ENCODE results near the gene HSD3B7. TPM values are rescaled to one million over a fixed set of nuclear protein-coding genes. Genes with fewer than 3 reads are reported as not detected.

The HSD3B7 gene
- total RNA-seq, 4 donors from 2014 or later, result 14.9 to 42.9 (median 22.5) TPM

DNA sequence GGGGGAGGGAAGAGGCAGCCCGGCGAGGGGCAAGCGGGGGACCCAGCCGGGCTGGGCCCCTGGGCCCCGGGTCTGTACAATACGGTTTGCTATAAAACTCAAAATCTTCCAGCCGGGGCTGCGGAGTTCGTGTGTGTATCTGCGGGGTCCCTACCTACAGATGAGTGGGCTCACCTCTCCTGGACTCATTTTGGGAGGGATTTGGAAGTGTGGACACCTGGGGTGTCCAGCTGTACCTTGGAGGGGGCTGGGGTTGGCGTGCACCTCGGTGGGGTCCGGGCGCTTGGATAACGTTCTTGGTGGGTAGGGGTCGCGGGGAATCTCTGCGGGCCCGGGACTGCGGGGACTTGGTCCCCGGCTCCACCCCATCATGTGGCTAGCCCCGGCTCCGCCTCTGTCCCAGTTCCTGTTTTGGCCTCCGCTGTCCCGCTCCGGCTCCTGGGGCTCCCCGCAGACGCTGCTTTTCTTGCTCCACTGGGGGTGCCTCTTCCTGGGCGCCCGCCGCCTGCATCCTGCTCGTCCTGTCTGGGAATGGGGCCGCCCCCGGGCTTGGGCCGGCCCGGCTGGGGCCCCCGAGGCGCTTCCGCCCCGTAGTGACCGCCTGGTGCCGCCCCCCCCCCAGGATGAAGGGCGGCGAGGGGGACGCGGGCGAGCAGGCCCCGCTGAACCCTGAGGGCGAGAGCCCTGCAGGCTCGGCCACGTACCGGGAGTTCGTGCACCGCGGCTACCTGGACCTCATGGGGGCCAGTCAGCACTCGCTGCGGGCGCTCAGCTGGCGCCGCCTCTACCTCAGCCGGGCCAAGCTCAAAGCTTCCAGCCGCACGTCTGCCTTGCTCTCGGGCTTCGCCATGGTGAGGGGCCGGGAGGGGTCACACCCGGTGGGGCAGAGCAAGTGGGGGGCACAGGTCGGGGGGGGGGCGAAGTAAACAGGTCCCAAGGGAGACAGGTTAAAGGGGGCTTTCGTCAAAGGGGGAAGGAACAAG, 36.0 kb upstream of the HSD3B7 start, which contains the start of gene ORAI3:
ORAI3 (plus strand) TSS at position 402 of the 983 bp plus-strand sequence; CDS start at position 624, 222 bp downstream.
- Histone ChIP-seq H3K27ac (peak within 1 kb of the TSS; percentile 89 to 97 (median 95)), H3K9me3 (no peaks in the 10 kb centered on the region), H3K36me3 (peaks cover 0 to 30% (median 0%) of the 10 kb centered on the region in 3 donors), H3K4me3 (peak within 1 kb of the TSS; percentile 56 to 98 (median 78)), H3K27me3 (no peaks in the 10 kb centered on the region), H3K4me1 (peaks cover 0 to 52% (median 23%) of the 10 kb centered on the region in 4 donors)
- DNase-seq (ENCODE audit: low spot score in 2 of 2), result peak; percentile 61 to 67
- 0% methylated on average over 35 to 44 of the region's 70 CpGs for WGBS, 2 donors
- TF ChIP-seq, protein P1, sequence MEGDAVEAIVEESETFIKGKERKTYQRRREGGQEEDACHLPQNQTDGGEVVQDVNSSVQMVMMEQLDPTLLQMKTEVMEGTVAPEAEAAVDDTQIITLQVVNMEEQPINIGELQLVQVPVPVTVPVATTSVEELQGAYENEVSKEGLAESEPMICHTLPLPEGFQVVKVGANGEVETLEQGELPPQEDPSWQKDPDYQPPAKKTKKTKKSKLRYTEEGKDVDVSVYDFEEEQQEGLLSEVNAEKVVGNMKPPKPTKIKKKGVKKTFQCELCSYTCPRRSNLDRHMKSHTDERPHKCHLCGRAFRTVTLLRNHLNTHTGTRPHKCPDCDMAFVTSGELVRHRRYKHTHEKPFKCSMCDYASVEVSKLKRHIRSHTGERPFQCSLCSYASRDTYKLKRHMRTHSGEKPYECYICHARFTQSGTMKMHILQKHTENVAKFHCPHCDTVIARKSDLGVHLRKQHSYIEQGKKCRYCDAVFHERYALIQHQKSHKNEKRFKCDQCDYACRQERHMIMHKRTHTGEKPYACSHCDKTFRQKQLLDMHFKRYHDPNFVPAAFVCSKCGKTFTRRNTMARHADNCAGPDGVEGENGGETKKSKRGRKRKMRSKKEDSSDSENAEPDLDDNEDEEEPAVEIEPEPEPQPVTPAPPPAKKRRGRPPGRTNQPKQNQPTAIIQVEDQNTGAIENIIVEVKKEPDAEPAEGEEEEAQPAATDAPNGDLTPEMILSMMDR (IDR thresholded peaks at IDR 0.05), result peak in 1 of 5 experiments; percentile 28
- TF ChIP-seq EP300 (IDR thresholded peaks at IDR 0.05) (peak in 1 of 2 donors; percentile 85), POLR2A (IDR thresholded peaks at IDR 0.05) (peak; percentile 60 to 83)

DNA sequence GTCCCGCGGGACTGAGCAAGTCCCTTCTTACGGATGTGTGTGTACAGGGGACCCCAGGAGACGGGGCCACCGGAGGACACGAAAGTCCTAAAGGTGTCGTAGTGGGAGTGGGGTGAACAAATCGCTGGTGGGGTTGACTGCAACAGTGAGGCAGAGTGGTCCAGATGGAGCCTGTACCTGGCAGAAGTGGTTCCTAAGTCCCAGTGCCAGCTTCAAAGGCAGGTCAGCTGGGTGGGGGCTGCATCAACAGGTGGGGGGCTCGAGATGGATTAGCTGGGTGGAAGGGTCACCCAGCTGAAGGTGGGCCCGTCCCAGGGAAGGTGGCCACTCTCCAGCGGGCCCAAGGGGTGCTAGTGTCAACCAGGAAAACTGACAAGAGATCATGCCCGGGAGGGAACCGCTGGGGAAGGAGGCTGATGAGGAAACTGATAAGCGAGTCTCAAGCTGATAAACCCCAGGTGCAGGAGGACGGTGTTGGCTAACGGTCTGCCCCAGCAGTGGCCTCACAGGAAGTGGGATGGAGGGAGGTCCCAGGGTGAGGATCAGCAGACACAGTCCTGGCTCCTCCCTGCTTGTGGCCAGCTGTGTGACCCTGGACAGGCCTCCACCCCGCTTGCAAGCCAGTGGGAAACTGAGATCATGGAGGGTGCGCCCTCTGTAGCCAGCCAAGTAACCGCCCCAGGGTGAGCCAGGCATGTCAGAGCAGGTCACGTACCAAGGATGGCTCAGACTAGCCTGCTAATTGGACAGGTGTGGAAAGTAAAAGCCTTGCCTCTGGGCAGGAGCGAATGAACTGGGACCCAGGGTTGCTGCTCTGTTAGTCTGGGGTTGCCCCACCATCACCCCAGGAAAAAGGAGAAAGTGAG, 35.1 kb upstream of the HSD3B7 start:
- peak; percentile 87 to 88 for DNase-seq (ENCODE audit: low spot score in 2 of 2)
- Histone ChIP-seq H3K27ac (peak overlapping the region; percentile 89 to 97 (median 95)), H3K9me3 (no peaks in the 10 kb centered on the region), H3K36me3 (peaks cover 0 to 23% (median 0%) of the 10 kb centered on the region in 3 donors), H3K4me1 (peaks cover 0 to 54% (median 26%) of the 10 kb centered on the region in 4 donors), H3K4me3 (peak overlapping the region; percentile 56 to 98 (median 78)), H3K27me3 (no peaks in the 10 kb centered on the region)
- peak in 1 of 2 donors; percentile 90 for TF ChIP-seq EP300 (IDR thresholded peaks at IDR 0.05)
- TF ChIP-seq, protein P1 (IDR thresholded peaks at IDR 0.05), result no peak
- TF ChIP-seq POLR2A (IDR thresholded peaks at IDR 0.05), result peak; percentile 75 to 77
- 8% methylated on average over 21 of the region's 21 CpGs for WGBS, 2 donors

DNA sequence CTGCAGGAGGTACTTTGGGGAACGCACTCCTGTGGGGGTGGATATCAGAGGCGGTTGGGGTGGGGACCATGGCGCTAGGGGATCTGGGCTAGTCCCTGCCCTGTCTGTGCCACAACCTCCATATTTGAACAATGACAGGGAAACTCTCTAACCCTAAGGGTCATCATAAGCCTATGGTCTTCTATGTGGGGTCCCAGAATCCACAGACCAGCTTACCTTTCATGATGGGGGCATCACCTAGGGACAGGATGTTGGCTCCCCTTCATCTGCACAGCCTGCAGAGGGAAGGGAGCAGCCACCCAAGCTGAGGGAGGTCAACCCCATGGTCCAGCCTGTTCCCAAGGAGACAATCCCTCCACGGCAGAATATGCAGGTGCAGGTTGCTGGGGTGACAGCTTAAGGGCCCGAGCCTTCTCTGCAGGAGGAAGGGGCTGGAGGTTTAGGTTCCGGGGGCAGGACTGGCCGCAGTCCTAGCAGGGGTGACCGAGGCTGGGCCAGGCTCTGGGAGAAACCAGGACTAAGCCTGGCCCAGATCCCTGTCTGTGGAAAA, 34.4 kb upstream of the HSD3B7 start:
- Histone ChIP-seq H3K27ac (peak overlapping the region; percentile 89 to 97 (median 95)), H3K4me3 (peak overlapping the region in 2 of 4 donors; percentile 17 to 78)

DNA sequence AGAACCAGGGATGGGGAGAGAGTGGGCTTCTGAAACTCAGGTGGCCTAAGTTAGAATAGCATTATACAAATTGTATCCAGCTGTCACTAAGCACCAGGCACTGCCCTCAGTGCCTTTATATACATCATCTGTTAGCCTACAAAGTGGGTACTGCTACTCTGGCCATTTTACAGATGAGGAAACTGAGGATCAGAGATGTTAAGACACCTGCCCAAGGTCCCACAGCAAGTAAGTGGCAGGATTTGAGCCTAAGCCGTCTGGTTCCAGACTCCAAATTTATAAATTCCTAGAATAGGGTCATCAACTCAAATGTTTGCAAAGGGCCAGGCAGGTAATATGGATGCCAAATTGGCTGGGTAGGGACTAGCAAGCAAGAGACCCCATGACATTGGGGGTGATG, 33.8 kb upstream of the HSD3B7 start:
- peaks cover 0 to 54% (median 26%) of the 10 kb centered on the region in 4 donors for H3K4me1 ChIP-seq
- H3K36me3 ChIP-seq, result peaks cover 0 to 11% (median 0%) of the 10 kb centered on the region in 3 donors
- TF ChIP-seq POLR2A (IDR thresholded peaks at IDR 0.05) (no peak), EP300 (IDR thresholded peaks at IDR 0.05) (no peak)
- TF ChIP-seq, protein P1 (IDR thresholded peaks at IDR 0.05), result no peak
- 47 to 64% methylated on average over 1 of the region's 1 CpG for WGBS, 2 donors
- H3K27me3 ChIP-seq, result no peaks in the 10 kb centered on the region
- H3K4me3 ChIP-seq, result no peak overlapping the region
- no peaks in the 10 kb centered on the region for H3K9me3 ChIP-seq
- DNase-seq (ENCODE audit: low spot score in 2 of 2), result no peak
- peak overlapping the region in 3 of 4 donors; percentile 13 to 97 (median 97) for H3K27ac ChIP-seq

More for the DNA sequence above, 34.4 kb upstream of the HSD3B7 start:
- Histone ChIP-seq H3K36me3 (peaks cover 0 to 16% (median 0%) of the 10 kb centered on the region in 3 donors), H3K27me3 (no peaks in the 10 kb centered on the region), H3K9me3 (no peaks in the 10 kb centered on the region), H3K4me1 (peaks cover 0 to 54% (median 26%) of the 10 kb centered on the region in 4 donors)
- 69 to 71% methylated on average over 6 to 7 of the region's 8 CpGs for WGBS, 2 donors
- no peak for TF ChIP-seq EP300 (IDR thresholded peaks at IDR 0.05)
- TF ChIP-seq POLR2A (IDR thresholded peaks at IDR 0.05), result no peak
- no peak for DNase-seq (ENCODE audit: low spot score in 2 of 2)

DNA sequence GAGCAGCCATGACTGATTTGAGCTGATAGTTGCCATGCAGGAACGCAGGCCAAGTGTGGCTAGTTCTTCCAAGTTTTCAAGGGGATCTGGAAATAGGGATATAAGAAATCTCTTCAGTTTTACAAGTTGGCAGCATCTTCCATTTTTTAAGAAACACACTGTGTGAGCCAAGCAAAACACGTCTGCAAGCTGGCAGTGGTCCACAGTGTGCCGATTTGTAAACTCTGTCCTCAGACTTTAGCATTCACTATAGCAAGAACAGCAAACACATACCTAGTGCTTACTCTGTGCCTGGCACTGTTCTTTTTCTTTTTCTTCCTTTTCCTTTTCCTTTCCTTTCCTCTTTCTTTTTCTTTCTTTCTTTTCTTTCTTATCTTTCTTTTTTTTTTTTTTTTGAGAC, 33.3 kb upstream of the HSD3B7 start:
- Histone ChIP-seq H3K4me3 (no peak overlapping the region), H3K9me3 (no peaks in the 10 kb centered on the region), H3K27me3 (no peaks in the 10 kb centered on the region), H3K36me3 (peaks cover 0 to 5% (median 0%) of the 10 kb centered on the region in 3 donors), H3K4me1 (peaks cover 0 to 59% (median 28%) of the 10 kb centered on the region in 4 donors), H3K27ac (peak overlapping the region in 3 of 4 donors; percentile 13 to 97 (median 97))
- DNase-seq (ENCODE audit: low spot score in 2 of 2), result peak; percentile 73 to 80
- 11 to 22% methylated on average over 3 of the region's 3 CpGs for WGBS, 2 donors
- peak in 1 of 2 donors; percentile 50 for TF ChIP-seq EP300 (IDR thresholded peaks at IDR 0.05)
- TF ChIP-seq, protein P1 (IDR thresholded peaks at IDR 0.05), result no peak
- TF ChIP-seq POLR2A (IDR thresholded peaks at IDR 0.05), result no peak
